OCI-LY3 (cell line): ENCODE data around the gene CLTB.

Experiments used
- EZH2phosphoT487 ChIP-seq: fragments of 200-600 bp; shearing (Covaris generic); IDR thresholded peaks from 2 replicates; pipeline ENCODE4 v1.6.1; 2018; ENCODE audit warnings: antibody characterized with exemption, mixed run types, low read depth
- TF ChIP-seq, protein P1 (sequence below): fragments of 200-600, 300-600 bp; sonication (generic); IDR thresholded peaks from 2 replicates; pipeline ENCODE4 v1.5.1; 2014; ENCODE audit warnings: antibody characterized with exemption, low read length, low read depth

DNA sequence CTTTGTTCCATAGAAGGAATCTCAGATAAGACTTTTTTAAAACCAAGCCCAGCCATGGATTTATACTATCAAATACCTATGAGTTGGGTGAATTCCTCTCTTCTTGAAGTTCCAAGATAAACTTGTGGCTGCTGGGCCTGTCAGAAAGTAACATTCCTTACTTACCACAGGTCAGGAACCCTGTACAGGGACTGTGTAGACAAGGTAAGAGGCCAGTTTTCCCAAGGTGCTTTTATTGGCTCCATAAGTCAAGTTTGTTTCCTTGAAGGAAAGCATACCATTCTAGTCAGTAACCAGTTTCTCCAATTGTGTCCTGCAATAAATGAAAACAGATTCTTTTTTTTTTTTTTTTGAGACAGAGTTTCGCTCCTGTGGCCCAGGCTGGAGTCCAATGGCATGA, 8.8 kb upstream of the CLTB start:
- TF ChIP-seq, protein P1, sequence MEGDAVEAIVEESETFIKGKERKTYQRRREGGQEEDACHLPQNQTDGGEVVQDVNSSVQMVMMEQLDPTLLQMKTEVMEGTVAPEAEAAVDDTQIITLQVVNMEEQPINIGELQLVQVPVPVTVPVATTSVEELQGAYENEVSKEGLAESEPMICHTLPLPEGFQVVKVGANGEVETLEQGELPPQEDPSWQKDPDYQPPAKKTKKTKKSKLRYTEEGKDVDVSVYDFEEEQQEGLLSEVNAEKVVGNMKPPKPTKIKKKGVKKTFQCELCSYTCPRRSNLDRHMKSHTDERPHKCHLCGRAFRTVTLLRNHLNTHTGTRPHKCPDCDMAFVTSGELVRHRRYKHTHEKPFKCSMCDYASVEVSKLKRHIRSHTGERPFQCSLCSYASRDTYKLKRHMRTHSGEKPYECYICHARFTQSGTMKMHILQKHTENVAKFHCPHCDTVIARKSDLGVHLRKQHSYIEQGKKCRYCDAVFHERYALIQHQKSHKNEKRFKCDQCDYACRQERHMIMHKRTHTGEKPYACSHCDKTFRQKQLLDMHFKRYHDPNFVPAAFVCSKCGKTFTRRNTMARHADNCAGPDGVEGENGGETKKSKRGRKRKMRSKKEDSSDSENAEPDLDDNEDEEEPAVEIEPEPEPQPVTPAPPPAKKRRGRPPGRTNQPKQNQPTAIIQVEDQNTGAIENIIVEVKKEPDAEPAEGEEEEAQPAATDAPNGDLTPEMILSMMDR, result no peak
- no peak for TF ChIP-seq EZH2phosphoT487
